ENCODE results near the gene SPINT2. TPM values are rescaled to one million over a fixed set of nuclear protein-coding genes. Genes with fewer than 3 reads are reported as not detected.

SPINT2 gene
- total and polyA plus RNA-seq, 11 donors: 3.5 to 27.7 (median 14.6) TPM

DNA sequence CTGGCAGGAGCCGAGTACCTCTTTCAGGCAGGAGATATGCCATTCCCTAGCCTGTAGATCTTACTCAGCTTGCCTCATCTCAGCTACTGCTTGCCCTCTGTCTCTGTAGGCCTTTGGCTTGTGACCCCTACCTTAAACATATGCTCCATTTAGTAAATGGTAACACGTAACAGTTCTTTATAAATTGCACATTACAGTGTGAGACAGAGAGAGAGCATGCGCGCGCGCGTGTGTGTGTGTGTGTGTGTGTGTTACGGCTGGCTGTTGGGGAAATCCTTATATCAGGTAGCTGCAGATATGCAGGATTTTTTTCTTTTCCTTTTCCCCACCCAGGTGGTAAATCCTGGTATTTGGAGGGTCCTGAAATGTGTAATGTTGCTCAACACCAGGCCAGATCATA lies 4.2 kb downstream of the SPINT2 start:
- intact Hi-C loops (cut with DNase I): no loop called here
- H3K27ac ChIP-seq: no peak overlapping the region

GRCh38 chr19:38270587-38271167 lies 6.3 kb downstream of the SPINT2 start:
- no peaks in the 10 kb centered on the region for H3K27me3 ChIP-seq
- TF ChIP-seq POLR2A (IDR thresholded peaks at IDR 0.05): no peak
- TF ChIP-seq, protein P1, sequence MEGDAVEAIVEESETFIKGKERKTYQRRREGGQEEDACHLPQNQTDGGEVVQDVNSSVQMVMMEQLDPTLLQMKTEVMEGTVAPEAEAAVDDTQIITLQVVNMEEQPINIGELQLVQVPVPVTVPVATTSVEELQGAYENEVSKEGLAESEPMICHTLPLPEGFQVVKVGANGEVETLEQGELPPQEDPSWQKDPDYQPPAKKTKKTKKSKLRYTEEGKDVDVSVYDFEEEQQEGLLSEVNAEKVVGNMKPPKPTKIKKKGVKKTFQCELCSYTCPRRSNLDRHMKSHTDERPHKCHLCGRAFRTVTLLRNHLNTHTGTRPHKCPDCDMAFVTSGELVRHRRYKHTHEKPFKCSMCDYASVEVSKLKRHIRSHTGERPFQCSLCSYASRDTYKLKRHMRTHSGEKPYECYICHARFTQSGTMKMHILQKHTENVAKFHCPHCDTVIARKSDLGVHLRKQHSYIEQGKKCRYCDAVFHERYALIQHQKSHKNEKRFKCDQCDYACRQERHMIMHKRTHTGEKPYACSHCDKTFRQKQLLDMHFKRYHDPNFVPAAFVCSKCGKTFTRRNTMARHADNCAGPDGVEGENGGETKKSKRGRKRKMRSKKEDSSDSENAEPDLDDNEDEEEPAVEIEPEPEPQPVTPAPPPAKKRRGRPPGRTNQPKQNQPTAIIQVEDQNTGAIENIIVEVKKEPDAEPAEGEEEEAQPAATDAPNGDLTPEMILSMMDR (IDR thresholded peaks at IDR 0.05): no peak
- no peaks in the 10 kb centered on the region for H3K36me3 ChIP-seq
- no peak overlapping the region for H3K4me3 ChIP-seq
- no peak for ATAC-seq
- no peak for DNase-seq
- intact Hi-C loops (cut with DNase I): no loop called here
- H3K9me3 ChIP-seq: no peaks in the 10 kb centered on the region
- WGBS, 4 donors: 68 to 85% (median 82%) methylated on average over 5 of the region's 5 CpGs
- no peak overlapping the region for H3K27ac ChIP-seq
- H3K4me1 ChIP-seq: peaks cover 0 to 16% (median 12%) of the 10 kb centered on the region in 12 donors

More for the DNA sequence above, 4.2 kb downstream of the SPINT2 start:
- Histone ChIP-seq H3K4me3 (no peak overlapping the region), H3K36me3 (no peaks in the 10 kb centered on the region), H3K4me1 (peaks cover 4 to 19% (median 11%) of the 10 kb centered on the region in 12 donors), H3K27me3 (no peaks in the 10 kb centered on the region), H3K9me3 (no peaks in the 10 kb centered on the region)
- 72 to 96% (median 78%) methylated on average over 8 of the region's 8 CpGs for WGBS, 4 donors
- ATAC-seq (no peak), DNase-seq (no peak)
- TF ChIP-seq, protein P1 (IDR thresholded peaks at IDR 0.05): no peak

DNA sequence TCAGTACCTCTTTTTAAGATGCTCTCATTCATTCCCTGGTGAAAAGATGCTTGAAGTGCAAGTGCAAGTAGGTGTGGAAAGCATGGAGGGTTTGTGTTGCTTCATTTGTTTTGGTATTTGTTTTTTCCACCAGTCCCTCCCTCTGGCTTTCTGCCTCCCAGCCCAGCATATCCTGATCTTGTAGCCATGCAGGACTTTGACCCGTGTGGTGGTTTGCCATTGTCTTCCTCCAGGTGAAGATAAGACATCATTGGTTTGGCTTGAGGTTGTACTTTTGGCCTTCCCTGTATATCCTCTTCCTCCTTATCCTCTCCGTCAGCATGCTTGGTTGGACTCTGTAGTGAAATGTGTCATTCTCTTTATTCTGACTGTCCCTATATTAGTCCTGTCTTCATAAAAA lies 9.1 kb downstream of the SPINT2 start:
- H3K9me3 ChIP-seq: no peaks in the 10 kb centered on the region
- TF ChIP-seq POLR2A (IDR thresholded peaks at IDR 0.05): no peak
- TF ChIP-seq, protein P1 (IDR thresholded peaks at IDR 0.05): no peak
- intact Hi-C loops (cut with DNase I): no loop called here

GRCh38 chr19:38274739-38275138 lies 10.4 kb downstream of the SPINT2 start:
- Histone ChIP-seq H3K27ac (peak overlapping the region in 6 of 12 donors; percentile 17 to 45 (median 33)), H3K27me3 (no peaks in the 10 kb centered on the region), H3K4me1 (peaks cover 4 to 52% (median 33%) of the 10 kb centered on the region in 12 donors), H3K9me3 (no peaks in the 10 kb centered on the region), H3K4me3 (no peak overlapping the region), H3K36me3 (no peaks in the 10 kb centered on the region)
- TF ChIP-seq POLR2A (IDR thresholded peaks at IDR 0.05): no peak
- TF ChIP-seq, protein P1 (IDR thresholded peaks at IDR 0.05): no peak
- ATAC-seq (peak in 3 of 4 donors; percentile 42 to 60 (median 50)), DNase-seq (peak in 4 of 5 donors; percentile 51 to 60 (median 55))
- intact Hi-C loops (cut with DNase I): loop anchor here in 4 of 10 donors (5.0 kb wide), 3 partner anchors 38 to 48 kb away; partner anchors contain the start of genes KCNK6 (in 2 of the 4) and YIF1B (in 2 of the 4)
- 21 to 29% (median 25%) methylated on average over 8 to 9 of the region's 9 CpGs for WGBS, 4 donors

More for the DNA sequence above, 9.1 kb downstream of the SPINT2 start:
- Histone ChIP-seq H3K4me3 (no peak overlapping the region), H3K4me1 (peaks cover 4 to 40% (median 26%) of the 10 kb centered on the region in 12 donors), H3K27ac (no peak overlapping the region), H3K27me3 (no peaks in the 10 kb centered on the region), H3K36me3 (no peaks in the 10 kb centered on the region)
- DNase-seq (no peak), ATAC-seq (no peak)
- 69 to 81% (median 74%) methylated on average over 2 of the region's 2 CpGs for WGBS, 4 donors
